Left hindlimb (tissue), 1 donor: ENCODE measurements around the gene DUOXA2.
"Not testable (repeated sequence)": the region's sequence is repeated elsewhere in the genome, so short reads cannot be mapped to it uniquely, and the experiment has no call there.

ENCODE experiments used
- DNase-seq: peaks from one replicate; pipeline ENCODE4 v3.0.0-alpha.2; 2018

Gene DUOXA2

GRCh38 chr15:45114076-45114750, at the start of gene DUOXA2, which contains the start of gene DUOX2:
Gene DUOXA2 (plus strand): TSS chr15:45114326. CDS start chr15:45114606, 280 bp downstream.
Gene DUOX2 (minus strand): TSS chr15:45114172. CDS start chr15:45113411, 761 bp downstream.
- no peak for DNase-seq

- DNase-seq: no peak
Measured at GRCh38 chr15:45064386-45064785, 49.7 kb upstream of the DUOXA2 start.

GRCh38 chr15:45069942-45070360, 44.2 kb upstream of the DUOXA2 start:
- DNase-seq: not testable (repeated sequence)

GRCh38 chr15:45073602-45074001, 40.5 kb upstream of the DUOXA2 start:
- not testable (repeated sequence) for DNase-seq

GRCh38 chr15:45075440-45076320, 38.4 kb upstream of the DUOXA2 start:
- not testable (repeated sequence) for DNase-seq

- not testable (repeated sequence) for DNase-seq
Measured at GRCh38 chr15:45077391-45077790, 36.7 kb upstream of the DUOXA2 start.

GRCh38 chr15:45079201-45079600, 34.9 kb upstream of the DUOXA2 start:
- not testable (repeated sequence) for DNase-seq

- DNase-seq: not testable (repeated sequence)
Measured at GRCh38 chr15:45079628-45080246, 34.4 kb upstream of the DUOXA2 start.

GRCh38 chr15:45080593-45080992, 33.5 kb upstream of the DUOXA2 start:
- not testable (repeated sequence) for DNase-seq

- not testable (repeated sequence) for DNase-seq
Measured at GRCh38 chr15:45082412-45082811, 31.7 kb upstream of the DUOXA2 start.

GRCh38 chr15:45083223-45083622, 30.9 kb upstream of the DUOXA2 start:
- no peak for DNase-seq

- no peak for DNase-seq
Measured at GRCh38 chr15:45084163-45084562, 30.0 kb upstream of the DUOXA2 start.

GRCh38 chr15:45087513-45087912, 26.6 kb upstream of the DUOXA2 start:
- DNase-seq: no peak

- no peak for DNase-seq
Measured at GRCh38 chr15:45088801-45089711, 25.1 kb upstream of the DUOXA2 start.

- no peak for DNase-seq
Measured at GRCh38 chr15:45089712-45090373, 24.3 kb upstream of the DUOXA2 start.

- no peak for DNase-seq
Measured at GRCh38 chr15:45091161-45091560, 23.0 kb upstream of the DUOXA2 start.

GRCh38 chr15:45091576-45091975, 22.6 kb upstream of the DUOXA2 start:
- no peak for DNase-seq

- DNase-seq: no peak
Measured at GRCh38 chr15:45093013-45093412, 21.1 kb upstream of the DUOXA2 start.

GRCh38 chr15:45093622-45094357, 20.3 kb upstream of the DUOXA2 start:
- no peak for DNase-seq

- no peak for DNase-seq
Measured at GRCh38 chr15:45094358-45094730, 19.8 kb upstream of the DUOXA2 start.

- no peak for DNase-seq
Measured at GRCh38 chr15:45095661-45096060, 18.5 kb upstream of the DUOXA2 start.
